Ascending aorta (tissue), 2 donors: ENCODE data around the gene ANKMY1. TPM values are rescaled to one million over a fixed set of nuclear protein-coding genes. Genes with fewer than 3 reads are reported as not detected.

Experiments used
- DNase-seq, 2 donors: peaks; one replicate each; pipeline ENCODE4 v3.0.0-alpha.2; 2019; ENCODE audit warnings: low spot score in 2 of 2
- H3K27ac ChIP-seq, 2 donors: fragments of 200-600 bp; sonication (generic); one replicate each; pipeline ENCODE4 v1.5.1; 2016 to 2017; ENCODE audit warnings: mild to moderate bottlenecking in 1 of 2
- H3K27me3 ChIP-seq: fragments of 200-600 bp; sonication (generic); one replicate; pipeline ENCODE4 v1.5.1; 2017
- H3K36me3 ChIP-seq, 2 donors: fragments of 200-600 bp; sonication (generic); one replicate each; pipeline ENCODE4 v1.5.1; 2016
- H3K4me1 ChIP-seq, 2 donors: fragments of 200-600 bp; sonication (generic); one replicate each; pipeline ENCODE4 v1.5.1; 2016 to 2017; ENCODE audit warnings: mild to moderate bottlenecking in 1 of 2
- H3K4me3 ChIP-seq, 2 donors: fragments of 200-600 bp; sonication (generic); one replicate each; pipeline ENCODE4 v1.5.1; 2016 to 2017; ENCODE audit warnings: mild to moderate bottlenecking in 1 of 2
- H3K9me3 ChIP-seq, 2 donors: fragments of 200-600 bp; sonication (generic); one replicate each; pipeline ENCODE4 v1.5.1; 2016
- intact Hi-C: fragments of 100-400 bp; cut with DNase I; formaldehyde crosslinking; loops from one replicate; pipeline ENCODE4 v1.15.1; 2023
- total RNA-seq: library from RNA; depleted of rRNA; stranded (reverse); fragments of >200 nt; gene quantifications from one replicate; pipeline ENCODE4 v1.1.0, GENCODE V29; 2016
- TF ChIP-seq, protein P1 (sequence below), 3 experiments: fragments of 200-600 bp in 2 of 3; fragments of 450-650 bp in 1 of 3; sonication (generic) in 2 of 3; IDR thresholded peaks; one replicate each; pipeline ENCODE4 v1.5.1; 2016 to 2019; ENCODE audit warnings: antibody characterized with exemption in 3 of 3, mild to moderate bottlenecking in 1 of 3, moderate library complexity in 1 of 3

Gene ANKMY1
- total RNA-seq, 1 donor from 2014 or later = 14.4 TPM

DNA sequence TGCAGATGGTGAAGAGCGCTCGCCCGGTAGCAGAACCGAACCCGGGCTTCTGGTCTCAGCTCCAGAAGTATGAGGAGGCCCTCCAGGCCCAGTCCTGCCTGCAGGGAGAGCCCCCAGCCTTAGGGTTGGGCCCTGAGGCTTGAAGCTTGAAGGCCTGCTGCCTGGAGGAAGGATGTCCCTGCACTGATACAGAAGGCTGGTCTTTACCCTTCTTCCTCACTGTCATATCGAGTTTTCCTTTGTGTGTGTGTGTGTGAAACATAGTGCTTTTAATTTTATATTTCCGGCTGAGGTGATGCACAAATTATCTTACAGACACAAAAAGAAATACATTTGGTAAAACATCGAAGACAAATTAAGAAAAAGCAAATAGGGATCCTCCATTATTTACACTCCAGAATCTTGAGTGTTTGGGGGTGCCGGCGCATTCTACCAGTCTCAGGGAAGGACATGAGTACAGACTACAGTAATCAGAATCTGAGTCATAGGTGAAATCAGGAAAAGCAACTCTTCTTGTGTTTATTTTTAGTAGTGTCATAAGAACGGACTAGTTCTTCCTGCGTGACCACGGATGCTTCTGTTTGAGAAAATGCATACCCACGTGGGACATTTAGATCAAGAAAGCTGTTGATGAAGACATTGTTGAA, 3.7 kb upstream of the ANKMY1 start:
- H3K4me3 ChIP-seq = peak overlapping the region; percentile 68 to 72
- H3K9me3 ChIP-seq = no peaks in the 10 kb centered on the region
- intact Hi-C loops = loop anchor here (1.0 to 10.0 kb wide), 8 partner anchors 25 to 943 kb away; partner anchors contain the start of genes CAPN10, GPC1, PASK and SNED1
- TF ChIP-seq, protein P1, sequence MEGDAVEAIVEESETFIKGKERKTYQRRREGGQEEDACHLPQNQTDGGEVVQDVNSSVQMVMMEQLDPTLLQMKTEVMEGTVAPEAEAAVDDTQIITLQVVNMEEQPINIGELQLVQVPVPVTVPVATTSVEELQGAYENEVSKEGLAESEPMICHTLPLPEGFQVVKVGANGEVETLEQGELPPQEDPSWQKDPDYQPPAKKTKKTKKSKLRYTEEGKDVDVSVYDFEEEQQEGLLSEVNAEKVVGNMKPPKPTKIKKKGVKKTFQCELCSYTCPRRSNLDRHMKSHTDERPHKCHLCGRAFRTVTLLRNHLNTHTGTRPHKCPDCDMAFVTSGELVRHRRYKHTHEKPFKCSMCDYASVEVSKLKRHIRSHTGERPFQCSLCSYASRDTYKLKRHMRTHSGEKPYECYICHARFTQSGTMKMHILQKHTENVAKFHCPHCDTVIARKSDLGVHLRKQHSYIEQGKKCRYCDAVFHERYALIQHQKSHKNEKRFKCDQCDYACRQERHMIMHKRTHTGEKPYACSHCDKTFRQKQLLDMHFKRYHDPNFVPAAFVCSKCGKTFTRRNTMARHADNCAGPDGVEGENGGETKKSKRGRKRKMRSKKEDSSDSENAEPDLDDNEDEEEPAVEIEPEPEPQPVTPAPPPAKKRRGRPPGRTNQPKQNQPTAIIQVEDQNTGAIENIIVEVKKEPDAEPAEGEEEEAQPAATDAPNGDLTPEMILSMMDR (IDR thresholded peaks at IDR 0.05) = peak in 1 of 3 experiments; percentile 0
- no peaks in the 10 kb centered on the region for H3K36me3 ChIP-seq
- peak overlapping the region; percentile 76 to 98 for H3K27ac ChIP-seq
- no peak for DNase-seq
- H3K27me3 ChIP-seq = no peaks in the 10 kb centered on the region
- H3K4me1 ChIP-seq = peaks cover 24 to 35% of the 10 kb centered on the region in 2 donors

DNA sequence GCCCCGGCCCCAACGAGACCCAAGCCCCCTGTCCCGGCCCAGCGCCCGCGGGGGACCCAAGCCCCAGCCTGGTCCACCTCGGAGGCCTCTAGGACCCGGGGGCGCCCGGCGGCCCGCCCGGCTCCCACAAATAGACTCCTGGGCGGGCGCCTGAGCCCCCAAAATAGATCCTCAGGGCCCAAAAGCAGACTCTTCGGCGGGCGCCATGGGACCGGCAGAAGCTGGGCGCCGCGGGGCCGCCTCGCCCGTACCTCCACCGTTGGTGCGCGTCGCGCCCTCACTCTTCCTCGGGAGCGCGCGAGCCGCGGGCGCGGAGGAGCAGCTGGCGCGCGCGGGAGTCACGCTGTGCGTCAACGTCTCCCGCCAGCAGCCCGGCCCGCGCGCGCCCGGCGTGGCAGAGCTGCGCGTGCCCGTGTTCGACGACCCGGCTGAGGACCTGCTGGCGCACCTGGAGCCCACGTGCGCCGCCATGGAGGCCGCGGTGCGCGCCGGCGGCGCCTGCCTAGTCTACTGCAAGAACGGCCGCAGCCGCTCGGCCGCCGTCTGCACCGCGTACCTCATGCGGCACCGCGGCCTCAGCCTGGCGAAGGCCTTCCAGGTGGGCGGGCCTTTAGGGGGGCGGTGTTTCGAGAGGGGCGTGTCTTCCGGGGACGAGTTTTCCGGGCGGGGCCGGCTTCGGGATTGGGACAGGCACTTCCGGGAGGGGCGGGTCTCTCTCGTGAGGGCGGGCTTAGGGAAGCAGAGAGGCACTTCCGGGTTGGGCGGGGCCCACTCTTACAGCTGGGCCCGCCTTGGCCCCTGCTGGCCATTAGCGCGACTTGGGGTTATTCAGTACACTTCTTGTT, 2.9 kb upstream of the ANKMY1 start:
- Histone ChIP-seq H3K4me1 (peaks cover 20 to 29% of the 10 kb centered on the region in 2 donors), H3K27me3 (no peaks in the 10 kb centered on the region), H3K27ac (peak overlapping the region; percentile 94 to 98), H3K36me3 (no peaks in the 10 kb centered on the region), H3K9me3 (no peaks in the 10 kb centered on the region), H3K4me3 (peak overlapping the region; percentile 68 to 72)
- intact Hi-C loops = loop anchor here (1.0 to 10.0 kb wide), 9 partner anchors 8 to 944 kb away; partner anchors contain the start of genes CAPN10, GPC1, PASK and RNPEPL1
- DNase-seq = peak; percentile 96 to 100
- TF ChIP-seq, protein P1 (IDR thresholded peaks at IDR 0.05) = peak; percentile 30 to 34 (median 34)

- intact Hi-C loops = loop anchor here (1.0 to 10.0 kb wide), 8 partner anchors 8 to 945 kb away; partner anchors contain the start of genes GPC1, PASK, RNPEPL1 and SNED1
- Histone ChIP-seq H3K27ac (peak within 1 kb of the TSS; percentile 94 to 98), H3K4me3 (peak within 1 kb of the TSS; percentile 68 to 72), H3K27me3 (no peaks in the 10 kb centered on the region), H3K36me3 (no peaks in the 10 kb centered on the region), H3K4me1 (peaks cover 19 to 25% of the 10 kb centered on the region in 2 donors), H3K9me3 (no peaks in the 10 kb centered on the region)
- peak; percentile 69 to 96 for DNase-seq
- TF ChIP-seq, protein P1 (IDR thresholded peaks at IDR 0.05) = no peak
Measured at GRCh38 chr2:240560084-240560479, 2.3 kb upstream of the ANKMY1 start, which contains the start of gene DUSP28. Gene DUSP28 (plus strand): TSS chr2:240560357. CDS start chr2:240560685, 328 bp downstream.

- TF ChIP-seq, protein P1 (IDR thresholded peaks at IDR 0.05) = no peak
- H3K9me3 ChIP-seq = no peaks in the 10 kb centered on the region
- peaks cover 19 to 25% of the 10 kb centered on the region in 2 donors for H3K4me1 ChIP-seq
- no peaks in the 10 kb centered on the region for H3K27me3 ChIP-seq
- DNase-seq = no peak
- no peaks in the 10 kb centered on the region for H3K36me3 ChIP-seq
- intact Hi-C loops = no loop called here
- H3K4me3 ChIP-seq = peak overlapping the region in 1 of 2 donors; percentile 72
- H3K27ac ChIP-seq = no peak overlapping the region
Measured at GRCh38 chr2:240559286-240559685, 1.5 kb upstream of the ANKMY1 start.

DNA sequence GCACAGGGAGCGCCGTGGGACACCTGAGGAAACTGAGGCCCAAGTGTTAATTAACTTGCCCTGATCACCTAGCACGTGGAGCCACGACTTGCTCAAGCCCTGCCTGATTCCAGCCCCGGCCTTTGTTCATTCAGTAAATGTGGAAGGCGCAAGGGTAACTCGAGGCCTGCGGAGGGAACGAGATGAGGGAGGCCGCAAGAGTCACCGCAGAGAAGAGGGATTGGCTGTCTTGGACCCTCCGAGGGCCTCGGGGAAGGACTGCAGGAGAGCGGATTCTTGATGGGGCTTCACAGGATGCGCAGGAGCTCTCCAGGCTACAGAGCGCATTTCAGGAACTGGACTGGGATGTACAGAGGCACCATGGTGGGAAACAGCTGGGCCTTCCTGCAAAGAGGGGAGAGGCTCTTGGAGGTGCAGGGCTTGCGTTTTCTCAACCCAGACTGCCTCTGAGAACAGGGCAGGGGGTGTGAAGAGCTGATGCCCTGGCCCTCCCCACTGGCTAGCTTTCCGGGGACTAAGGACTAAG, 511 bp upstream of the ANKMY1 start:
- Histone ChIP-seq H3K4me3 (peak overlapping the region; percentile 53 to 65), H3K36me3 (no peaks in the 10 kb centered on the region), H3K27ac (no peak overlapping the region), H3K4me1 (peaks cover 19 to 25% of the 10 kb centered on the region in 2 donors), H3K27me3 (no peaks in the 10 kb centered on the region), H3K9me3 (no peaks in the 10 kb centered on the region)
- intact Hi-C loops = no loop called here
- TF ChIP-seq, protein P1 (IDR thresholded peaks at IDR 0.05) = no peak
- no peak for DNase-seq
